ENCODE results near the gene EMP1. TPM values are rescaled to one million over a fixed set of nuclear protein-coding genes. Genes with fewer than 3 reads are reported as not detected.

EMP1 gene
- total RNA-seq, 6 experiments from 2014 or later: 217 to 417 (median 356) TPM

- no peak for TF ChIP-seq CTCF (IDR thresholded peaks at IDR 0.05)
- H3K27me3 Mint-ChIP-seq (ENCODE audit: insufficient read depth): peaks cover 4% of the 10 kb centered on the region
- no peak overlapping the region for H3K27ac Mint-ChIP-seq
- no peak for DNase-seq
- H3K4me1 Mint-ChIP-seq (ENCODE audit: low read depth): peaks cover 61% of the 10 kb centered on the region
- peaks cover 9% of the 10 kb centered on the region for H3K36me3 Mint-ChIP-seq (ENCODE audit: low read depth)
- peaks cover 3% of the 10 kb centered on the region for H3K9me3 Mint-ChIP-seq
- no peak overlapping the region for H3K4me3 Mint-ChIP-seq
Measured at GRCh38 chr12:13227191-13227590, 30.7 kb downstream of the EMP1 start.

GRCh38 chr12:13228579-13228978, 32.1 kb downstream of the EMP1 start:
- DNase-seq: no peak
- Mint-ChIP-seq H3K27ac (no peak overlapping the region), H3K27me3 (ENCODE audit: insufficient read depth) (no peaks in the 10 kb centered on the region), H3K9me3 (peaks cover 5% of the 10 kb centered on the region), H3K36me3 (ENCODE audit: low read depth) (peaks cover 11% of the 10 kb centered on the region), H3K4me3 (no peak overlapping the region), H3K4me1 (ENCODE audit: low read depth) (peaks cover 50% of the 10 kb centered on the region)
- no peak for TF ChIP-seq CTCF (IDR thresholded peaks at IDR 0.05)

GRCh38 chr12:13229504-13229903, 33.0 kb downstream of the EMP1 start:
- H3K9me3 Mint-ChIP-seq: peaks cover 5% of the 10 kb centered on the region
- DNase-seq: no peak
- H3K4me3 Mint-ChIP-seq: no peak overlapping the region
- no peak for TF ChIP-seq CTCF (IDR thresholded peaks at IDR 0.05)
- peaks cover 50% of the 10 kb centered on the region for H3K4me1 Mint-ChIP-seq (ENCODE audit: low read depth)
- no peak overlapping the region for H3K27ac Mint-ChIP-seq
- H3K36me3 Mint-ChIP-seq (ENCODE audit: low read depth): peaks cover 11% of the 10 kb centered on the region
- H3K27me3 Mint-ChIP-seq (ENCODE audit: insufficient read depth): no peaks in the 10 kb centered on the region

- TF ChIP-seq CTCF (IDR thresholded peaks at IDR 0.05): no peak
- H3K27ac Mint-ChIP-seq: no peak overlapping the region
- H3K27me3 Mint-ChIP-seq (ENCODE audit: insufficient read depth): no peaks in the 10 kb centered on the region
Measured at GRCh38 chr12:13230500-13230899, 34.0 kb downstream of the EMP1 start.

GRCh38 chr12:13233830-13234641, 37.5 kb downstream of the EMP1 start:
- peaks cover 11% of the 10 kb centered on the region for H3K36me3 Mint-ChIP-seq (ENCODE audit: low read depth)

More at GRCh38 chr12:13230500-13230899, 34.0 kb downstream of the EMP1 start:
- Mint-ChIP-seq H3K4me1 (ENCODE audit: low read depth) (peaks cover 44% of the 10 kb centered on the region), H3K36me3 (ENCODE audit: low read depth) (peaks cover 11% of the 10 kb centered on the region), H3K9me3 (peaks cover 5% of the 10 kb centered on the region), H3K4me3 (no peak overlapping the region)
- no peak for DNase-seq

More at GRCh38 chr12:13233830-13234641, 37.5 kb downstream of the EMP1 start:
- DNase-seq: peak; percentile 67
- H3K27ac Mint-ChIP-seq: no peak overlapping the region
- H3K4me3 Mint-ChIP-seq: no peak overlapping the region
- H3K27me3 Mint-ChIP-seq (ENCODE audit: insufficient read depth): no peaks in the 10 kb centered on the region
- peak; percentile 97 for TF ChIP-seq CTCF (IDR thresholded peaks at IDR 0.05)
- H3K4me1 Mint-ChIP-seq (ENCODE audit: low read depth): peaks cover 34% of the 10 kb centered on the region
- H3K9me3 Mint-ChIP-seq: peaks cover 5% of the 10 kb centered on the region
